HepG2 (cell line): Measurements from ENCODE around the gene MYL11.

Experiments
- BHLHE40 ChIP-seq: IDR thresholded peaks from 2 replicates; pipeline ENCODE4 v1.6.1; 2011; ENCODE audit warnings: low read length, improper control_type of control experiment
- CTCF ChIP-seq: sonication (generic); formaldehyde crosslinking; IDR thresholded peaks from 2 replicates; pipeline ENCODE4 v1.5.0; 2020; ENCODE audit warnings: mild to moderate bottlenecking, missing genetic modification reagents, moderate library complexity
- EHMT2 ChIP-seq: fragments of 200-600 bp; sonication (generic); IDR thresholded peaks from 2 replicates; pipeline ENCODE4 v1.7.0; 2017; ENCODE audit warnings: antibody characterized with exemption, low read depth, low read length, borderline replicate concordance
- EZH2 ChIP-seq: conservative IDR thresholded peaks from 2 replicates; pipeline ENCODE4 v1.6.1; 2012; ENCODE audit warnings: mild to moderate bottlenecking, low read depth, low read length, moderate library complexity
- NR2F1 ChIP-seq, 2 experiments: fragments of 450-650 bp in 1 of 2; formaldehyde crosslinking in 1 of 2; IDR thresholded peaks; 2 replicates each; pipeline versions ENCODE4 v1.5.0 to v1.6.1; 2016 to 2020; ENCODE audit warnings: mild to moderate bottlenecking in 1 of 2, missing compliant biosample characterization in 1 of 2, missing genetic modification reagents in 1 of 2, moderate library complexity in 1 of 2
- RFX1 ChIP-seq: fragments of 450-650 bp; IDR thresholded peaks from 2 replicates; pipeline ENCODE4 v1.6.1; 2017
- SOX6 ChIP-seq, 2 experiments: fragments of 450-650 bp in 1 of 2; sonication (generic) in 1 of 2; formaldehyde crosslinking in 1 of 2; IDR thresholded peaks; 2 replicates each; pipeline versions ENCODE4 v1.4.0 to v1.6.1; 2017 to 2020; ENCODE audit warnings: antibody characterized with exemption in 1 of 2, mild to moderate bottlenecking in 1 of 2, missing genetic modification reagents in 1 of 2
- SRF ChIP-seq: IDR thresholded peaks from 2 replicates; pipeline ENCODE4 v1.6.1; 2011; ENCODE audit warnings: mild to moderate bottlenecking, low read depth, low read length, moderate library complexity
- XBP1 ChIP-seq: sonication (generic); formaldehyde crosslinking; IDR thresholded peaks from 2 replicates; pipeline ENCODE4 v1.5.0; 2020; ENCODE audit warnings: missing genetic modification reagents
- ZFP36L2 ChIP-seq: sonication (generic); formaldehyde crosslinking; IDR thresholded peaks from 2 replicates; pipeline ENCODE4 v1.4.0; 2020; ENCODE audit warnings: missing genetic modification reagents
- ZNF143 ChIP-seq: sonication (generic); formaldehyde crosslinking; IDR thresholded peaks from 2 replicates; pipeline ENCODE4 v1.4.0; 2020; ENCODE audit warnings: missing genetic modification reagents
- ZNF543 ChIP-seq: sonication (generic); formaldehyde crosslinking; IDR thresholded peaks from 2 replicates; pipeline ENCODE4 v1.4.0; 2020; ENCODE audit warnings: mild to moderate bottlenecking, missing genetic modification reagents
- ZNF660 ChIP-seq: sonication (generic); formaldehyde crosslinking; IDR thresholded peaks from 2 replicates; pipeline ENCODE4 v1.5.1; 2020; ENCODE audit warnings: mild to moderate bottlenecking, low read depth, missing genetic modification reagents, borderline replicate concordance
- ZSCAN29 ChIP-seq: sonication (generic); formaldehyde crosslinking; conservative IDR thresholded peaks from 2 replicates; pipeline ENCODE4 v1.4.0; 2020; ENCODE audit warnings: mild to moderate bottlenecking, missing genetic modification reagents

- TF ChIP-seq SOX6 (IDR thresholded peaks at IDR 0.05) = no peak
- no peak for TF ChIP-seq SOX6 (CRISPR knock-in tag; IDR thresholded peaks at IDR 0.05)
- TF ChIP-seq EZH2 = no peak
- no peak for TF ChIP-seq CTCF
- TF ChIP-seq SRF = no peak
- TF ChIP-seq ZNF143 (CRISPR knock-in tag) = no peak
- TF ChIP-seq XBP1 (CRISPR knock-in tag) = no peak
- TF ChIP-seq ZFP36L2 (CRISPR knock-in tag) = no peak
- TF ChIP-seq RFX1 = no peak
- no peak for TF ChIP-seq ZNF660 (CRISPR knock-in tag)
- no peak for TF ChIP-seq ZNF543 (CRISPR knock-in tag)
- TF ChIP-seq NR2F1 (CRISPR knock-in tag; IDR thresholded peaks at IDR 0.05) = no peak
- no peak for TF ChIP-seq BHLHE40
- no peak for TF ChIP-seq EHMT2
- no peak for TF ChIP-seq ZSCAN29 (CRISPR knock-in tag)
Observed at GRCh38 chr16:30372038-30372712, 2.4 kb upstream of the MYL11 start.
